Transverse colon (tissue), 4 donors: ENCODE results near the gene ZNF225.

Experiments used
- CTCF ChIP-seq, 5 experiments: fragments of 200-600 bp in 3 of 5; fragments of 450-650 bp in 2 of 5; sonication (generic) in 3 of 5; IDR thresholded peaks; 1 replicate in 2 of 5; 2 replicates in 3 of 5; pipeline ENCODE4 v1.5.1; 2016 to 2017; ENCODE audit warnings: antibody characterized with exemption in 5 of 5, inconsistent platforms in 3 of 5, mild to moderate bottlenecking in 2 of 5, moderate library complexity in 1 of 5
- POLR2A ChIP-seq: fragments of 450-650 bp; IDR thresholded peaks from one replicate; pipeline ENCODE4 v1.6.1; 2016; ENCODE audit warnings: antibody characterized with exemption, mild to moderate bottlenecking, moderate library complexity
- POLR2AphosphoS5 ChIP-seq, 3 donors: sonication (generic); formaldehyde crosslinking; IDR thresholded peaks; one replicate each; pipeline ENCODE4 v1.6.1; 2016; ENCODE audit warnings: antibody characterized with exemption in 3 of 3

- no peak for TF ChIP-seq CTCF (IDR thresholded peaks at IDR 0.05)
- TF ChIP-seq POLR2A: no peak
- no peak for TF ChIP-seq POLR2AphosphoS5 (IDR thresholded peaks at IDR 0.05)
These were observed 46.9 kb upstream of the ZNF225 start for GRCh38 chr19:44066305-44066704.
